ENCODE measurements around the gene GATAD1. TPM values are rescaled to one million over a fixed set of nuclear protein-coding genes. Genes with fewer than 3 reads are reported as not detected.
"Not testable (repeated sequence)": the region's sequence is repeated elsewhere in the genome, so short reads cannot be mapped to it uniquely, and the experiment has no call there.

Gene GATAD1
- total and polyA plus RNA-seq, 2 of the 4 experiments (the other 2 are of a cell fraction) = 9.3 to 15.2 TPM

- H3K27ac ChIP-seq (ENCODE audit: insufficient read depth, low read length); H3K27me3 ChIP-seq (ENCODE audit: control insufficient read depth, insufficient read depth, low read length); H4K20me1 ChIP-seq (ENCODE audit: insufficient read depth, low read length); H3K4me3 ChIP-seq (ENCODE audit: insufficient read depth, low read depth, low read length); BruUV-seq (replicated peaks); H3K56ac ChIP-seq (ENCODE audit: extremely low read depth, insufficient read depth, low read length); H2AFZ ChIP-seq (replicated peaks; ENCODE audit: low read length, poor library complexity); H2BK20ac ChIP-seq (ENCODE audit: low read depth, low read length); H3K18ac ChIP-seq (ENCODE audit: low read depth, low read length); H2BK120ac ChIP-seq (ENCODE audit: low read depth, low read length); H3K23ac ChIP-seq (ENCODE audit: low read depth, low read length); H3K14ac ChIP-seq (replicated peaks; ENCODE audit: low read depth, low read length); H4K91ac ChIP-seq (ENCODE audit: insufficient read depth, low read depth, low read length); H3K79me1 ChIP-seq (ENCODE audit: low read depth in 1 of 2, low read length in 2 of 2); in situ Hi-C loops (cut with MboI; ENCODE audit: low sequenced_read_pairs); H2BK15ac ChIP-seq (ENCODE audit: low read depth, low read length); H3K9me1 ChIP-seq (ENCODE audit: insufficient read depth, low read length); CTCF ChIA-PET; H3K36me3 ChIP-seq (ENCODE audit: control insufficient read depth, insufficient read depth, low read length); H4K8ac ChIP-seq (ENCODE audit: low read depth in 2 of 2, low read length in 2 of 2); H4K5ac ChIP-seq (ENCODE audit: low read depth, low read length); H3K9me3 ChIP-seq (ENCODE audit: control insufficient read depth, insufficient read depth, low read length); H3K9ac ChIP-seq (ENCODE audit: low read depth, low read length); H2BK5ac ChIP-seq (ENCODE audit: low read depth, low read length, poor library complexity, severe bottlenecking); intact Hi-C loops (cut with micrococcal nuclease); POLR2A ChIA-PET (ENCODE audit: unreplicated experiment); dilution Hi-C loops (cut with HindIII; ENCODE audit: low sequenced_read_pairs, unreplicated experiment); DNase-seq; H3K4me2 ChIP-seq (ENCODE audit: low read depth, low read length); H3K4me1 ChIP-seq (ENCODE audit: control insufficient read depth, insufficient read depth, low read length); ATAC-seq (ENCODE audit: low read depth); H2AK5ac ChIP-seq (ENCODE audit: low read depth, low read length); H2AK9ac ChIP-seq (replicated peaks; ENCODE audit: low read depth, low read length, poor library complexity); H3K4ac ChIP-seq (ENCODE audit: low read depth, low read length): not testable (repeated sequence)
- 27% methylated on average over 3 of the region's 6 CpGs; no CpG with 5 or more reads in 1 of the 2 experiments for WGBS, 2 experiments (ENCODE audit: extremely low coverage in 2 of 2, insufficient read length in 1 of 2)
Measured at GRCh38 chr7:92483624-92484023, 36.3 kb downstream of the GATAD1 start.

- in situ Hi-C loops (cut with MboI; ENCODE audit: low sequenced_read_pairs); H3K18ac ChIP-seq (ENCODE audit: low read depth, low read length); H2BK20ac ChIP-seq (ENCODE audit: low read depth, low read length); H3K36me3 ChIP-seq (ENCODE audit: control insufficient read depth, insufficient read depth, low read length); intact Hi-C loops (cut with micrococcal nuclease); H3K27me3 ChIP-seq (ENCODE audit: control insufficient read depth, insufficient read depth, low read length); H3K4ac ChIP-seq (ENCODE audit: low read depth, low read length); H3K4me1 ChIP-seq (ENCODE audit: control insufficient read depth, insufficient read depth, low read length); POLR2A ChIA-PET (ENCODE audit: unreplicated experiment); H4K20me1 ChIP-seq (ENCODE audit: insufficient read depth, low read length); H2AFZ ChIP-seq (replicated peaks; ENCODE audit: low read length, poor library complexity); H3K9me3 ChIP-seq (ENCODE audit: control insufficient read depth, insufficient read depth, low read length); H2BK120ac ChIP-seq (ENCODE audit: low read depth, low read length); H3K27ac ChIP-seq (ENCODE audit: insufficient read depth, low read length); H3K79me1 ChIP-seq (ENCODE audit: low read depth in 1 of 2, low read length in 2 of 2); H3K9ac ChIP-seq (ENCODE audit: low read depth, low read length); H3K4me3 ChIP-seq (ENCODE audit: insufficient read depth, low read depth, low read length); H4K8ac ChIP-seq (ENCODE audit: low read depth in 2 of 2, low read length in 2 of 2); dilution Hi-C loops (cut with HindIII; ENCODE audit: low sequenced_read_pairs, unreplicated experiment); H2AK9ac ChIP-seq (replicated peaks; ENCODE audit: low read depth, low read length, poor library complexity); H2BK15ac ChIP-seq (ENCODE audit: low read depth, low read length); H4K5ac ChIP-seq (ENCODE audit: low read depth, low read length); H3K56ac ChIP-seq (ENCODE audit: extremely low read depth, insufficient read depth, low read length); H2BK5ac ChIP-seq (ENCODE audit: low read depth, low read length, poor library complexity, severe bottlenecking); CTCF ChIA-PET; H3K9me1 ChIP-seq (ENCODE audit: insufficient read depth, low read length); H4K91ac ChIP-seq (ENCODE audit: insufficient read depth, low read depth, low read length); H3K4me2 ChIP-seq (ENCODE audit: low read depth, low read length); H2AK5ac ChIP-seq (ENCODE audit: low read depth, low read length); ATAC-seq (ENCODE audit: low read depth); DNase-seq; H3K23ac ChIP-seq (ENCODE audit: low read depth, low read length); H3K14ac ChIP-seq (replicated peaks; ENCODE audit: low read depth, low read length); BruUV-seq (replicated peaks): not testable (repeated sequence)
- WGBS, 2 experiments (ENCODE audit: extremely low coverage in 2 of 2, insufficient read length in 1 of 2) = 97% methylated on average over 4 of the region's 6 CpGs; no CpG with 5 or more reads in 1 of the 2 experiments
Measured at GRCh38 chr7:92484226-92484625, 36.9 kb downstream of the GATAD1 start.
